WTC11 (cell line): ENCODE data around the gene PXT1.

Experiments used
- ATF1 ChIP-seq: sonication (generic); formaldehyde crosslinking; IDR thresholded peaks from 2 replicates; pipeline ENCODE4 v1.8.1; 2023; ENCODE audit warnings: mild to moderate bottlenecking, moderate library complexity, missing genetic modification reagents
- ESRRA ChIP-seq: sonication (generic); formaldehyde crosslinking; IDR thresholded peaks from 2 replicates; pipeline ENCODE4 v1.8.1; 2022; ENCODE audit warnings: mild to moderate bottlenecking, missing genetic modification reagents, borderline replicate concordance
- NFYB ChIP-seq: sonication (generic); formaldehyde crosslinking; conservative IDR thresholded peaks from 2 replicates; pipeline ENCODE4 v1.8.0; 2022; ENCODE audit warnings: low read depth, missing genetic modification reagents
- TEAD4 ChIP-seq: sonication (generic); formaldehyde crosslinking; IDR thresholded peaks from 2 replicates; pipeline ENCODE4 v1.8.0; 2022; ENCODE audit warnings: mild to moderate bottlenecking, missing genetic modification reagents
- TF ChIP-seq, protein P1 (sequence below): fragments of 200-600 bp; IDR thresholded peaks from 2 replicates; pipeline ENCODE4 v1.8.0; 2022; ENCODE audit warnings: antibody characterized with exemption
- TF ChIP-seq, protein P2 (sequence below): sonication (generic); formaldehyde crosslinking; IDR thresholded peaks from 2 replicates; pipeline ENCODE4 v1.8.1; 2023; ENCODE audit warnings: mild to moderate bottlenecking, missing genetic modification reagents, borderline replicate concordance
- TF ChIP-seq, protein P3 (sequence below): sonication (generic); formaldehyde crosslinking; conservative IDR thresholded peaks from 2 replicates; pipeline ENCODE4 v1.8.1; 2022; ENCODE audit warnings: mild to moderate bottlenecking, missing genetic modification reagents
- TF ChIP-seq, protein P4 (sequence below): fragments of 250-450 bp; sonication (Bioruptor Pico); conservative IDR thresholded peaks from 2 replicates; pipeline ENCODE4 v1.9.0; 2021; ENCODE audit warnings: mild to moderate bottlenecking
- TF ChIP-seq, protein P5 (sequence below): sonication (generic); formaldehyde crosslinking; IDR thresholded peaks from 2 replicates; pipeline ENCODE4 v1.8.0; 2023; ENCODE audit warnings: missing genetic modification reagents
- TF ChIP-seq, protein P6 (sequence below): sonication (generic); formaldehyde crosslinking; IDR thresholded peaks from 2 replicates; pipeline ENCODE4 v1.8.0; 2022; ENCODE audit warnings: mild to moderate bottlenecking, missing genetic modification reagents

DNA sequence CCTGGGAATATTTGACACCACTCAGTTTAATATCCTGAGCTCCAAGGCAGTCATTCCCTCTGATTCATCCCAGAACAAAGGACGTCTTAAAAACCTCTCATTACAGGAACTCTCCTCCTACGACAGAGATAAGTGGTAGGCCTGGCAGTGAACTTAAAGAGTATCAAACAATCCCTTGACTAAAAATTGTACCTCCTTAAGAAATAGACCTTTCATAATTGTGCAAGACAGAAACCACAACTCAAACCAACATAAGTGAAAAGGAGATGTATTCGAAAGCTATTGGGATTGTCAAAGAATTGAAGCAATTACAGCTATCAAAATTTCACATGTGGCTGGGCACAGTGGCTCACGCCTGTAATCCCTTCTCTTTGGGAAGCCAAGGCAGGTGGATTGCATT, 86.8 kb downstream of the PXT1 start:
- TF ChIP-seq, protein P1, sequence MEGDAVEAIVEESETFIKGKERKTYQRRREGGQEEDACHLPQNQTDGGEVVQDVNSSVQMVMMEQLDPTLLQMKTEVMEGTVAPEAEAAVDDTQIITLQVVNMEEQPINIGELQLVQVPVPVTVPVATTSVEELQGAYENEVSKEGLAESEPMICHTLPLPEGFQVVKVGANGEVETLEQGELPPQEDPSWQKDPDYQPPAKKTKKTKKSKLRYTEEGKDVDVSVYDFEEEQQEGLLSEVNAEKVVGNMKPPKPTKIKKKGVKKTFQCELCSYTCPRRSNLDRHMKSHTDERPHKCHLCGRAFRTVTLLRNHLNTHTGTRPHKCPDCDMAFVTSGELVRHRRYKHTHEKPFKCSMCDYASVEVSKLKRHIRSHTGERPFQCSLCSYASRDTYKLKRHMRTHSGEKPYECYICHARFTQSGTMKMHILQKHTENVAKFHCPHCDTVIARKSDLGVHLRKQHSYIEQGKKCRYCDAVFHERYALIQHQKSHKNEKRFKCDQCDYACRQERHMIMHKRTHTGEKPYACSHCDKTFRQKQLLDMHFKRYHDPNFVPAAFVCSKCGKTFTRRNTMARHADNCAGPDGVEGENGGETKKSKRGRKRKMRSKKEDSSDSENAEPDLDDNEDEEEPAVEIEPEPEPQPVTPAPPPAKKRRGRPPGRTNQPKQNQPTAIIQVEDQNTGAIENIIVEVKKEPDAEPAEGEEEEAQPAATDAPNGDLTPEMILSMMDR: no peak
- TF ChIP-seq ESRRA (CRISPR knock-in tag): no peak
- TF ChIP-seq, protein P2, sequence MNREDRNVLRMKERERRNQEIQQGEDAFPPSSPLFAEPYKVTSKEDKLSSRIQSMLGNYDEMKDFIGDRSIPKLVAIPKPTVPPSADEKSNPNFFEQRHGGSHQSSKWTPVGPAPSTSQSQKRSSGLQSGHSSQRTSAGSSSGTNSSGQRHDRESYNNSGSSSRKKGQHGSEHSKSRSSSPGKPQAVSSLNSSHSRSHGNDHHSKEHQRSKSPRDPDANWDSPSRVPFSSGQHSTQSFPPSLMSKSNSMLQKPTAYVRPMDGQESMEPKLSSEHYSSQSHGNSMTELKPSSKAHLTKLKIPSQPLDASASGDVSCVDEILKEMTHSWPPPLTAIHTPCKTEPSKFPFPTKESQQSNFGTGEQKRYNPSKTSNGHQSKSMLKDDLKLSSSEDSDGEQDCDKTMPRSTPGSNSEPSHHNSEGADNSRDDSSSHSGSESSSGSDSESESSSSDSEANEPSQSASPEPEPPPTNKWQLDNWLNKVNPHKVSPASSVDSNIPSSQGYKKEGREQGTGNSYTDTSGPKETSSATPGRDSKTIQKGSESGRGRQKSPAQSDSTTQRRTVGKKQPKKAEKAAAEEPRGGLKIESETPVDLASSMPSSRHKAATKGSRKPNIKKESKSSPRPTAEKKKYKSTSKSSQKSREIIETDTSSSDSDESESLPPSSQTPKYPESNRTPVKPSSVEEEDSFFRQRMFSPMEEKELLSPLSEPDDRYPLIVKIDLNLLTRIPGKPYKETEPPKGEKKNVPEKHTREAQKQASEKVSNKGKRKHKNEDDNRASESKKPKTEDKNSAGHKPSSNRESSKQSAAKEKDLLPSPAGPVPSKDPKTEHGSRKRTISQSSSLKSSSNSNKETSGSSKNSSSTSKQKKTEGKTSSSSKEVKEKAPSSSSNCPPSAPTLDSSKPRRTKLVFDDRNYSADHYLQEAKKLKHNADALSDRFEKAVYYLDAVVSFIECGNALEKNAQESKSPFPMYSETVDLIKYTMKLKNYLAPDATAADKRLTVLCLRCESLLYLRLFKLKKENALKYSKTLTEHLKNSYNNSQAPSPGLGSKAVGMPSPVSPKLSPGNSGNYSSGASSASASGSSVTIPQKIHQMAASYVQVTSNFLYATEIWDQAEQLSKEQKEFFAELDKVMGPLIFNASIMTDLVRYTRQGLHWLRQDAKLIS: no peak
- no peak for TF ChIP-seq NFYB (CRISPR knock-in tag)
- TF ChIP-seq ATF1: no peak
- no peak for TF ChIP-seq TEAD4 (CRISPR knock-in tag)
- TF ChIP-seq, protein P3, sequence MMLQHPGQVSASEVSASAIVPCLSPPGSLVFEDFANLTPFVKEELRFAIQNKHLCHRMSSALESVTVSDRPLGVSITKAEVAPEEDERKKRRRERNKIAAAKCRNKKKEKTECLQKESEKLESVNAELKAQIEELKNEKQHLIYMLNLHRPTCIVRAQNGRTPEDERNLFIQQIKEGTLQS (CRISPR knock-in tag): no peak
- TF ChIP-seq, protein P4, sequence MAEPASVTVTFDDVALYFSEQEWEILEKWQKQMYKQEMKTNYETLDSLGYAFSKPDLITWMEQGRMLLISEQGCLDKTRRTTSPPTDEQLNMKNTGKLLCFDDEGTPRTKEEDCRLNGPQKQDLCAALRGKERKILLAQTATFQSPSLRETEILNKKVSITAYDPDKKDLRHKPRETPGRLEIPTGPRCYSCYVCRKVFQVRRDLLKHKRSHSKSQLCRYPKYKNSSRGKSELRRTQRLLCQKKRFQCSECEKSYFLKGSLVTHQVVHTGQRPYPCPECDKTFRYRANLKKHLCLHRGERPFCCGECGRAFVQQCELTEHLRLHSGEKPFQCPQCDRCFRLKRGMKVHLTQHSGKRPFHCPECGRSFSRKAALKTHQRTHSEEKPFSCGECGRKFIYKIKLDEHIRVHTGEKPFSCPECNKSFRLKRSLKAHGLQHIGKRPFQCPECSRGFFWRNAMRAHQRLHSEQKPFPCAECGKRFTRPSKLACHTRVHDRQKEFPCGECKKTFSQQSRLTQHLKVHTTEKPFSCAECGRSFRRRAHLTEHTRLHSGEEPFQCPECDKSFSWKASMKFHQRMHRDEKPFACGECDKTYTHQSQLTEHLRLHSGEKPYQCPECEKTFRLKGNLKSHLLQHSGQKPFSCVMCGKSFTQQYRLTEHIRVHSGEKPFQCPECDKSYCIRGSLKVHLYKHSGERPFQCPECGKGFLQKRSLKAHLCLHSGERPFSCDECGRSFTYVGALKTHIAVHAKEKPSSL (CRISPR knock-in tag): no peak
- TF ChIP-seq, protein P5, sequence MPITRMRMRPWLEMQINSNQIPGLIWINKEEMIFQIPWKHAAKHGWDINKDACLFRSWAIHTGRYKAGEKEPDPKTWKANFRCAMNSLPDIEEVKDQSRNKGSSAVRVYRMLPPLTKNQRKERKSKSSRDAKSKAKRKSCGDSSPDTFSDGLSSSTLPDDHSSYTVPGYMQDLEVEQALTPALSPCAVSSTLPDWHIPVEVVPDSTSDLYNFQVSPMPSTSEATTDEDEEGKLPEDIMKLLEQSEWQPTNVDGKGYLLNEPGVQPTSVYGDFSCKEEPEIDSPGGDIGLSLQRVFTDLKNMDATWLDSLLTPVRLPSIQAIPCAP (CRISPR knock-in tag): no peak
- TF ChIP-seq, protein P6, sequence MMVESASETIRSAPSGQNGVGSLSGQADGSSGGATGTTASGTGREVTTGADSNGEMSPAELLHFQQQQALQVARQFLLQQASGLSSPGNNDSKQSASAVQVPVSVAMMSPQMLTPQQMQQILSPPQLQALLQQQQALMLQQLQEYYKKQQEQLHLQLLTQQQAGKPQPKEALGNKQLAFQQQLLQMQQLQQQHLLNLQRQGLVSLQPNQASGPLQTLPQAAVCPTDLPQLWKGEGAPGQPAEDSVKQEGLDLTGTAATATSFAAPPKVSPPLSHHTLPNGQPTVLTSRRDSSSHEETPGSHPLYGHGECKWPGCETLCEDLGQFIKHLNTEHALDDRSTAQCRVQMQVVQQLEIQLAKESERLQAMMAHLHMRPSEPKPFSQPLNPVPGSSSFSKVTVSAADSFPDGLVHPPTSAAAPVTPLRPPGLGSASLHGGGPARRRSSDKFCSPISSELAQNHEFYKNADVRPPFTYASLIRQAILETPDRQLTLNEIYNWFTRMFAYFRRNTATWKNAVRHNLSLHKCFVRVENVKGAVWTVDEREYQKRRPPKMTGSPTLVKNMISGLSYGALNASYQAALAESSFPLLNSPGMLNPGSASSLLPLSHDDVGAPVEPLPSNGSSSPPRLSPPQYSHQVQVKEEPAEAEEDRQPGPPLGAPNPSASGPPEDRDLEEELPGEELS (CRISPR knock-in tag): no peak
